GM18909 (cell line): ENCODE measurements around the gene KLK2.

Experiments
- ATAC-seq: cut with Tn5 transposase; IDR thresholded peaks from one replicate; pipeline ENCODE4 v1.9.1; 2021; ENCODE audit warnings: mild to moderate bottlenecking; ENCODE audit not compliant: unreplicated experiment, poor library complexity

Gene KLK2

GRCh38 chr19:50912727-50913716, 39.8 kb downstream of the KLK2 start:
- ATAC-seq = no peak

- no peak for ATAC-seq
Measured at GRCh38 chr19:50916069-50916468, 42.8 kb downstream of the KLK2 start.

- no peak for ATAC-seq
Measured at GRCh38 chr19:50921426-50922316, 48.4 kb downstream of the KLK2 start.

- ATAC-seq = no peak
Measured at GRCh38 chr19:50922317-50922853, 49.1 kb downstream of the KLK2 start.

GRCh38 chr19:50924586-50924985, 51.3 kb downstream of the KLK2 start:
- no peak for ATAC-seq

- ATAC-seq = no peak
Measured at GRCh38 chr19:50925734-50926133, 52.5 kb downstream of the KLK2 start.

- ATAC-seq = no peak
Measured at GRCh38 chr19:50926144-50926543, 52.9 kb downstream of the KLK2 start.

GRCh38 chr19:50928831-50929230, 55.6 kb downstream of the KLK2 start:
- ATAC-seq = no peak
